Measurements from ENCODE around the gene GLRA3. TPM values are rescaled to one million over a fixed set of nuclear protein-coding genes. Genes with fewer than 3 reads are reported as not detected.
"Not testable (repeated sequence)": the region's sequence is repeated elsewhere in the genome, so short reads cannot be mapped to it uniquely, and the experiment has no call there.

The GLRA3 gene
- total RNA-seq, 4 donors from 2014 or later = not detected

- no peaks in the 10 kb centered on the region for H3K36me3 ChIP-seq
- no peak overlapping the region for H3K4me3 ChIP-seq
- DNase-seq (ENCODE audit: low spot score in 2 of 2) = no peak
- no peak for TF ChIP-seq EP300 (IDR thresholded peaks at IDR 0.05)
- no peak for TF ChIP-seq CTCF (IDR thresholded peaks at IDR 0.05)
- TF ChIP-seq POLR2A (IDR thresholded peaks at IDR 0.05) = no peak
- H3K27me3 ChIP-seq = no peaks in the 10 kb centered on the region
- H3K9me3 ChIP-seq = no peaks in the 10 kb centered on the region
- H3K27ac ChIP-seq = no peak overlapping the region
- peaks cover 0 to 4% (median 0%) of the 10 kb centered on the region in 4 donors for H3K4me1 ChIP-seq
- 97 to 100% methylated on average over 1 of the region's 1 CpG for WGBS, 2 donors
Measured at GRCh38 chr4:174635732-174636131, 193.3 kb downstream of the GLRA3 start.

DNA sequence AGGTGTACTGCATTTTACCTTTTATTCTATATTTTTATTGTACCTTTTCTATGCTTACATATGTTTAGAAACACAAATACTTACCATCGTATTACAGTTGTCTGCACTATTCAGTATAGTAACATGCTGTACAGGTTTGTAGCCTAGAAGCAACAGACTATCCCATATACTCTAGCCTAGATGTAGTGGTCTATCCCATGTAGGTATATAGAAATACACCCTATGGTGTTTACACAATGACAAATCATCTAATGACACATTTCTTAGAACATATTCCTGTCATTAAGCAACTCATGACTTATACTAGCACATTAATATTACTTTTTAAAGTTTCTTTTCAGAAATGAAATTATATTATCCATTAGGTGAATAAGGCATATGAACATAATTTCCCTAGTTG, 195.6 kb downstream of the GLRA3 start:
- Histone ChIP-seq H3K36me3 (no peaks in the 10 kb centered on the region), H3K27me3 (no peaks in the 10 kb centered on the region), H3K9me3 (no peaks in the 10 kb centered on the region), H3K4me3 (no peak overlapping the region), H3K27ac (no peak overlapping the region), H3K4me1 (peaks cover 0 to 4% (median 0%) of the 10 kb centered on the region in 4 donors)
- TF ChIP-seq EP300 (IDR thresholded peaks at IDR 0.05) = no peak
- TF ChIP-seq POLR2A (IDR thresholded peaks at IDR 0.05) = no peak
- no peak for TF ChIP-seq CTCF (IDR thresholded peaks at IDR 0.05)
- no peak for DNase-seq (ENCODE audit: low spot score in 2 of 2)
- WGBS, 2 donors = 100% methylated on average over 1 of the region's 1 CpG

DNA sequence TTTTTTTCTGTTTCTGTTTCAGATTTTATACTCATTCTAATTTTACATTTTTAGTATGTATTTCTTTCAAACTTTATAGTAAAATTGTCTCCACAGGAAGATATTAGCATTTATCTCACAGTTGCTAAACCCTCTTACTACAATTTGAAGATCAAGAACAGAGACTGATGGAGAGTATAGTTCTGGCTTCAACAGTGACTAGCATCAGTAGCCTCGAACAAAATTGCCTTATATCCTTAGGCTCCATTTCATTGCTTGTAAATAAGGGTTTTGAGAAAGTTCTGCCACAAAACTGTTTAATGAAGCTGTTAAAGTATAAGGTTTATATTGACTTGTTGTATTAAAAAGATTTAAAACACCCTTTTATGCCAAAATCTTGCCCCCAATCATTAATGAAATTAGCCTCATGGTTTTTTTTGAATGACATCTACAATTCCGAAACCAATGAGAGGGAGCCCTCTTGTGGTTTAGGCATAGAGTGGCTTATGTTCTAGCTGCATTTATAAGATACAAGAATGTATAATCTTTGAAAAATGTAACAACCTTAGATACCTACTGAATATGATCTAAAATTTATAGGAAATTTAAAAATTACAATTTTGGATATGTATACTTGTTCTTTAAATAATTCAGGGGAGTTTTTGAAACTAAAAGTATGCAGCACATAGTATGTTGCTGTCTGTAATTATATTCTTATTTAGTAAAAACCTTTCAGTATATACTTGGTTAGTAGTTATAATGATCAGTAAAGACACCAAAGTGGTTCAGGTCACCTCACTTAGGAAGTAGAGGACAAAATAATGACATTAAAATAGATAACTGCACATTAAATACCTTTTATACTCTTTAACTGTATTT, 196.9 kb downstream of the GLRA3 start:
- H3K27ac ChIP-seq = no peak overlapping the region
- no peak overlapping the region for H3K4me3 ChIP-seq
- no peaks in the 10 kb centered on the region for H3K27me3 ChIP-seq
- WGBS, 2 donors = 46 to 47% methylated on average over 2 of the region's 2 CpGs
- H3K4me1 ChIP-seq = peaks cover 0 to 4% (median 0%) of the 10 kb centered on the region in 4 donors
- H3K9me3 ChIP-seq = no peaks in the 10 kb centered on the region
- TF ChIP-seq CTCF (IDR thresholded peaks at IDR 0.05) = peak; percentile 47 to 66 (median 48)
- no peak for TF ChIP-seq EP300 (IDR thresholded peaks at IDR 0.05)
- no peak for TF ChIP-seq POLR2A (IDR thresholded peaks at IDR 0.05)
- H3K36me3 ChIP-seq = no peaks in the 10 kb centered on the region
- no peak for DNase-seq (ENCODE audit: low spot score in 2 of 2)

DNA sequence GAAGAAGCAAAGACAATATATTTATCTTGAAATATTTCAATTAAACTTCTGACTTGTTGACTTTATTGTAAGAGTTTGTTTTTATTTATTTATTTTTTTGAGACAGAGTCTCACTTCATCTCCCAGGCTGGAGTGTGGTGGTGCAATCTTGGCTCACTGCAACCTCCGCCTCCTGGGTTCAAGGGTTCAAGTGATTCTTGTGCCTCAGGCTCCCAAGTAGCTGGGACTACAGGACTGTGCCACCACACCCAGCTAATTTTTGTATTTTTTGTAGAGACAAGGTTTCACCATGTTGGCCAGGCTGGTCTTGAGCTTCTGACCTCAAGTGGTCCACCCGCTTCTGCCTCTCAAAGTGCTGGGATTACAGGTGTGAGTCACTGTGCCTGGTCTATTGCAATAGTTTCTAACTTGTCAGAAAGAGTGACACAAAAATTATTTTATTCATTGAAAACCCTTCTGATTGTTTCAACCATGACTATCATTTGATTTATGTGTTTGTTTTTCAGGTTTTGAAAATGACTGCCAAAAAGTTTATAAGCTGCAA, 199.1 kb downstream of the GLRA3 start:
- not testable (repeated sequence) for H3K36me3 ChIP-seq; H3K27me3 ChIP-seq; DNase-seq (ENCODE audit: low spot score in 2 of 2); H3K4me3 ChIP-seq; H3K4me1 ChIP-seq; H3K27ac ChIP-seq; H3K9me3 ChIP-seq
- 94 to 95% methylated on average over 2 of the region's 2 CpGs for WGBS, 2 donors

DNA sequence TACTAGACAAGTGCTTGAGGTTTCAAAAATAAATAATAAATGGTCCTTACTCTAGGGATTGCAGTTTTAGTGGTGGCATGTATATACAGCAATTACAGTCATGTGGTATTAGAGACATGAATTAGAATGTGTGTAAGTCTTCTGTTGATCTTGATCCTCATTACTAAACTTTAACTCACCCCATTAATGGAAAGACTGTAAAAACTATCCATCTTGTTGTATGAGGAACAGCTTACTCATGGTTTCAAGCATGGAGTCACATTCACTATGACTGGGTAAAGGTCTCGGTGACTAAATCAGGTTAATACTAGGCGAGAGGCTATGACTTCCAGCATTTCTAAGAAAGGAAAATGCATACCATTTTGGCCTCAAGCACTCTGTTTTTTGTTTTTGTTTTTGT, 199.8 kb downstream of the GLRA3 start:
- WGBS, 2 donors = 91 to 92% methylated on average over 2 of the region's 2 CpGs
- Histone ChIP-seq H3K27me3 (no peaks in the 10 kb centered on the region), H3K27ac (no peak overlapping the region), H3K4me3 (no peak overlapping the region), H3K4me1 (peaks cover 0 to 4% (median 0%) of the 10 kb centered on the region in 4 donors), H3K9me3 (no peaks in the 10 kb centered on the region), H3K36me3 (no peaks in the 10 kb centered on the region)
- DNase-seq (ENCODE audit: low spot score in 2 of 2) = no peak
- TF ChIP-seq EP300 (IDR thresholded peaks at IDR 0.05) = no peak
- no peak for TF ChIP-seq CTCF (IDR thresholded peaks at IDR 0.05)
- TF ChIP-seq POLR2A (IDR thresholded peaks at IDR 0.05) = no peak

All from tibial nerve (tissue), 4 donors.